ENCODE measurements around the gene ANKRD42. TPM values are rescaled to one million over a fixed set of nuclear protein-coding genes. Genes with fewer than 3 reads are reported as not detected.
A peak's percentile ranks its signal among the peaks of the same experiment; 100 is the strongest.

Gene ANKRD42
- total RNA-seq, 1 experiment from 2014 or later = 11.0 TPM

- intact Hi-C loops (cut with micrococcal nuclease; ENCODE audit: unreplicated experiment) = no loop called here
- TF ChIP-seq EZH2 (IDR thresholded peaks at IDR 0.05; ENCODE audit: borderline replicate concordance, low read depth, low read length, poor library complexity, severe bottlenecking) = no peak
- TF ChIP-seq CTCF (conservative IDR thresholded peaks at IDR 0.05; ENCODE audit: low read depth, low read length) = no peak
- Histone ChIP-seq H3K36me3 (ENCODE audit: insufficient read depth, low read length, poor library complexity, severe bottlenecking) (peaks cover 46% of the 10 kb centered on the region), H3K27me3 (replicated peaks; ENCODE audit: insufficient read depth, low read depth, low read length, poor library complexity) (no peaks in the 10 kb centered on the region), H3K27ac (ENCODE audit: low read depth, low read length, poor library complexity, severe bottlenecking) (no peak overlapping the region), H3K9me3 (ENCODE audit: low read depth, low read length, poor library complexity, severe bottlenecking) (no peaks in the 10 kb centered on the region), H3K4me1 (ENCODE audit: insufficient read depth, low read length, poor library complexity, severe bottlenecking) (no peaks in the 10 kb centered on the region), H3K4me3 (ENCODE audit: low read depth, low read length, poor library complexity, severe bottlenecking) (no peak overlapping the region)
- BruUV-seq (replicated peaks) = no TSS peak
- CTCF ChIA-PET = no interaction called here
- POLR2A ChIA-PET (ENCODE audit: low non-redundant PET) = no interaction called here
- no peak for DNase-seq (ENCODE audit: low spot score)
Measured at GRCh38 chr11:83272627-83273026, 79.1 kb downstream of the ANKRD42 start.

- intact Hi-C loops (cut with micrococcal nuclease; ENCODE audit: unreplicated experiment) = no loop called here
- H3K4me1 ChIP-seq (ENCODE audit: insufficient read depth, low read length, poor library complexity, severe bottlenecking) = peaks cover 11% of the 10 kb centered on the region
- H3K27ac ChIP-seq (ENCODE audit: low read depth, low read length, poor library complexity, severe bottlenecking) = no peak overlapping the region
- no peak overlapping the region for H3K4me3 ChIP-seq (ENCODE audit: low read depth, low read length, poor library complexity, severe bottlenecking)
- H3K9me3 ChIP-seq (ENCODE audit: low read depth, low read length, poor library complexity, severe bottlenecking) = no peaks in the 10 kb centered on the region
- POLR2A ChIA-PET (ENCODE audit: low non-redundant PET) = no interaction called here
- peak; percentile 20 for DNase-seq (ENCODE audit: low spot score)
- CTCF ChIA-PET = no interaction called here
- BruUV-seq (replicated peaks) = no TSS peak
- H3K36me3 ChIP-seq (ENCODE audit: insufficient read depth, low read length, poor library complexity, severe bottlenecking) = peaks cover 68% of the 10 kb centered on the region
- H3K27me3 ChIP-seq (replicated peaks; ENCODE audit: insufficient read depth, low read depth, low read length, poor library complexity) = no peaks in the 10 kb centered on the region
- TF ChIP-seq CTCF (conservative IDR thresholded peaks at IDR 0.05; ENCODE audit: low read depth, low read length) = no peak
- TF ChIP-seq EZH2 (IDR thresholded peaks at IDR 0.05; ENCODE audit: borderline replicate concordance, low read depth, low read length, poor library complexity, severe bottlenecking) = no peak
Measured at GRCh38 chr11:83275888-83276641, 82.6 kb downstream of the ANKRD42 start.

GRCh38 chr11:83278351-83278750 lies 84.8 kb downstream of the ANKRD42 start:
- no TSS peak for BruUV-seq (replicated peaks)
- intact Hi-C loops (cut with micrococcal nuclease; ENCODE audit: unreplicated experiment) = no loop called here
- H3K27ac ChIP-seq (ENCODE audit: low read depth, low read length, poor library complexity, severe bottlenecking) = no peak overlapping the region
- TF ChIP-seq EZH2 (IDR thresholded peaks at IDR 0.05; ENCODE audit: borderline replicate concordance, low read depth, low read length, poor library complexity, severe bottlenecking) = no peak
- TF ChIP-seq CTCF (conservative IDR thresholded peaks at IDR 0.05; ENCODE audit: low read depth, low read length) = no peak
- H3K9me3 ChIP-seq (ENCODE audit: low read depth, low read length, poor library complexity, severe bottlenecking) = no peaks in the 10 kb centered on the region
- no peak overlapping the region for H3K4me3 ChIP-seq (ENCODE audit: low read depth, low read length, poor library complexity, severe bottlenecking)
- H3K27me3 ChIP-seq (replicated peaks; ENCODE audit: insufficient read depth, low read depth, low read length, poor library complexity) = no peaks in the 10 kb centered on the region
- H3K36me3 ChIP-seq (ENCODE audit: insufficient read depth, low read length, poor library complexity, severe bottlenecking) = peaks cover 52% of the 10 kb centered on the region
- ChIA-PET POLR2A (ENCODE audit: low non-redundant PET) (no interaction called here), CTCF (no interaction called here)
- no peak for DNase-seq (ENCODE audit: low spot score)
- peaks cover 34% of the 10 kb centered on the region for H3K4me1 ChIP-seq (ENCODE audit: insufficient read depth, low read length, poor library complexity, severe bottlenecking)

All from A673 (cell line).